H1 (cell line): ENCODE results near the gene SF3B1. TPM values are rescaled to one million over a fixed set of nuclear protein-coding genes. Genes with fewer than 3 reads are reported as not detected.

ENCODE experiments used
- ASH2L ChIP-seq: fragments of 200-600, 300-600 bp; sonication (generic); IDR thresholded peaks from one replicate; pipeline ENCODE4 v1.7.1; 2017; ENCODE audit warnings: low read length
- BACH1 ChIP-seq: IDR thresholded peaks from 2 replicates; pipeline ENCODE4 v1.6.1; 2012; ENCODE audit warnings: low read length, improper control_type of control experiment
- BRCA1 ChIP-seq: IDR thresholded peaks from 2 replicates; pipeline ENCODE4 v1.6.1; 2012; ENCODE audit warnings: low read depth, low read length, improper control_type of control experiment
- CBX5 ChIP-seq: fragments of 300-800, 300-1000 bp; sonication (generic); IDR thresholded peaks from 2 replicates; pipeline ENCODE4 v1.7.1; 2016; ENCODE audit warnings: antibody characterized with exemption, low read length, low read depth
- CHD1 ChIP-seq: IDR thresholded peaks from 2 replicates; pipeline ENCODE4 v1.6.1; 2012; ENCODE audit warnings: low read depth, low read length, improper control_type of control experiment
- CHD2 ChIP-seq: IDR thresholded peaks from 2 replicates; pipeline ENCODE4 v1.6.1; 2012; ENCODE audit warnings: low read length, improper control_type of control experiment
- CTBP2 ChIP-seq: IDR thresholded peaks from 2 replicates; pipeline ENCODE4 v1.7.0; 2011; ENCODE audit warnings: borderline replicate concordance, mild to moderate bottlenecking, moderate library complexity, mixed read lengths, low read length; ENCODE audit not compliant: insufficient read depth, insufficient read length
- EGR1 ChIP-seq: IDR thresholded peaks from 2 replicates; pipeline ENCODE4 v1.6.1; 2011; ENCODE audit warnings: low read depth, low read length, borderline replicate concordance
- EP300 ChIP-seq, 2 experiments: IDR thresholded peaks; 1 replicate in 1 of 2; 2 replicates in 1 of 2; pipeline ENCODE4 v1.6.1; 2011 to 2012; ENCODE audit warnings: low read depth in 2 of 2, low read length in 2 of 2, mild to moderate bottlenecking in 2 of 2, borderline replicate concordance in 1 of 2, inconsistent platforms in 1 of 2, moderate library complexity in 1 of 2
- GTF2F1 ChIP-seq: IDR thresholded peaks from 2 replicates; pipeline ENCODE4 v1.6.1; 2012; ENCODE audit warnings: low read depth, low read length, improper control_type of control experiment, borderline replicate concordance
- JUN ChIP-seq: IDR thresholded peaks from 2 replicates; pipeline ENCODE4 v1.6.1; 2011; ENCODE audit warnings: low read depth, mild to moderate bottlenecking, improper control_type of control experiment, low read length
- MAFK ChIP-seq: IDR thresholded peaks from 2 replicates; pipeline ENCODE4 v1.6.1; 2012; ENCODE audit warnings: low read depth, mild to moderate bottlenecking, improper control_type of control experiment, low read length
- POLR2AphosphoS5 ChIP-seq: IDR thresholded peaks from 2 replicates; pipeline ENCODE4 v1.6.1; 2011; ENCODE audit warnings: low read depth, low read length
- RAD21 ChIP-seq, 2 experiments: IDR thresholded peaks in 1 of 2; conservative IDR thresholded peaks in 1 of 2; 2 replicates each; pipeline ENCODE4 v1.6.1; 2011; ENCODE audit warnings: low read depth in 2 of 2, low read length in 2 of 2, improper control_type of control experiment in 1 of 2, inconsistent platforms in 1 of 2, mild to moderate bottlenecking in 1 of 2, moderate library complexity in 1 of 2
- RXRA ChIP-seq: IDR thresholded peaks from 2 replicates; pipeline ENCODE4 v1.6.1; 2011; ENCODE audit warnings: low read depth, mild to moderate bottlenecking, low read length, moderate library complexity; ENCODE audit not compliant: insufficient read depth
- SAP30 ChIP-seq: fragments of 300-600 bp; sonication (generic); IDR thresholded peaks from 2 replicates; pipeline ENCODE4 v1.7.1; 2012; ENCODE audit warnings: low read length, moderate library complexity, mild to moderate bottlenecking, inconsistent platforms; ENCODE audit not compliant: insufficient read depth, insufficient replicate concordance
- SP1 ChIP-seq: IDR thresholded peaks from 2 replicates; pipeline ENCODE4 v1.6.1; 2011; ENCODE audit warnings: low read depth, low read length
- SUZ12 ChIP-seq: fragments of 200-600 bp; sonication (generic); IDR thresholded peaks from 2 replicates; pipeline ENCODE4 v1.6.1; 2012; ENCODE audit warnings: mild to moderate bottlenecking, inconsistent platforms, low read length, moderate library complexity, mixed read lengths
- TAF7 ChIP-seq: optimal IDR thresholded peaks from 2 replicates; pipeline ENCODE3; 2011; ENCODE audit warnings: low read depth, mild to moderate bottlenecking, inconsistent platforms, low read length, moderate library complexity, borderline replicate concordance
- TCF12 ChIP-seq: IDR thresholded peaks from 2 replicates; pipeline ENCODE4 v1.6.1; 2011; ENCODE audit warnings: low read depth, mild to moderate bottlenecking, low read length
- TEAD4 ChIP-seq: IDR thresholded peaks from 2 replicates; pipeline ENCODE4 v1.6.1; 2012; ENCODE audit warnings: low read depth, low read length, inconsistent platforms, mixed read lengths
- polyA plus RNA-seq, 7 experiments: library from polyadenylated mRNA; depleted of rRNA in 3 of 7; stranded (reverse) in 5 of 7; unstranded in 2 of 7; fragments of >200 nt in 5 of 7; fragments of 200-250 nt in 2 of 7; gene quantifications; 1 replicate in 5 of 7; 2 replicates in 1 of 7; 4 replicates in 1 of 7; pipeline versions ENCODE4 v1.2.1 to v1.2.3, GENCODE V29; 2011 to 2013; ENCODE audit warnings: missing spikeins in 2 of 7, mixed read lengths in 2 of 7
- total RNA-seq: library from RNA; stranded (reverse); fragmentation: NEBNext Ultra II Directional; extraction: Animal tissue kit (Norgen Biotek cat#: 25700); gene quantifications from 2 replicates; pipeline ENCODE4 v1.2.1, GENCODE V29; 2021
- TF ChIP-seq, protein P1 (sequence below): IDR thresholded peaks from 2 replicates; pipeline ENCODE4 v1.6.1; 2012; ENCODE audit warnings: inconsistent platforms
- TF ChIP-seq, protein P2 (sequence below): IDR thresholded peaks from 2 replicates; pipeline ENCODE4 v1.6.1; 2011; ENCODE audit warnings: low read depth, mild to moderate bottlenecking, low read length; ENCODE audit not compliant: insufficient read depth

Gene SF3B1
- total and polyA plus RNA-seq, 2 of the 8 experiments (the other 6 are each of a cell fraction or from before 2014, with no cell fraction given), result 320 to 403 TPM

DNA sequence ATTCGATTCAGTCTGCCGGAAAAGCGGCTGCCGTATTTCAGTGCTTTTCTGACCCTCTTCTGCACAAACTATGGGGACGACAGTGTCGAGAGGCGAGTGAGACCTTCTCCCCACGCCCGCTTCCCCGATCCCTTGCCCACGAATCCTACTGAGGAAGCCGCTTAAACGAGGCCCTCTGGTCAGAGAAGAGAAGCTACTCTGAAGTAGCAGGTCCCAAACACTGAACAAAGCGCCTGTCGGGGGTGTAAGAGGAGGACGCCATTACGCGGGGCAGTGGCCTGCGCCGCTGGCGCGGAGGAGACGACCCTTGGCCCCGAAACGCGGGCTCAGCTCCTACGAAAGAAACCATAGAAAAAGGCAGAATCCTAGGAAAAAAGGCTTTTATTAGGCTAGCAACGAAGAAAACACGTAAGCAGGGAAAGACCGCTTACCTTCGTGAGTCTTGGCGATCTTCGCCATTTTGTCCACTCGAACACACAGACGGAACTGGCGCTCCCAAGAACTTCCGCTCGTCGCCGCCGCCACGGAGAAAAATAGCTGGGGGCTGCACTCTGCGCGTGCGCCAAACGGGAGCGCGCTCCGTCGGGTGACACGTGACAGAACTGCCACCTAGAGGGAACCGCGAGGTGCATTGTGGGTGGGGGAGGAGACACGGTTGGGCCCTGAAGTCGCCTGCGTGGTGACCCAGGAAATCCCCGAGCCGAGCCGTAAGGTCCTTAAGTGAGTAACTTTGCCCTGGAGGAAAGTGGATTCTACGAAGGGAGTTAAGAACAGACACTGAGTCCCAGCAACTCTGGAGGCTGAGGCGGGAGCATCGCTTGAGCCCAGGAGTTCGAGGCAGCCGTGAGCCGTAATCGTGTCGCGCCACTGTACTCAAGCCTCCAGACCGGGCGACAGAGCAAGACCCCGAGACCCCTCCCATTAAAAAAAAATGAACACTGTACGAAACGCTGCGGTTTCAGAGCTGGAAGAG, at the start of gene SF3B1 (continued):
- peak; percentile 47 for TF ChIP-seq SAP30
- TF ChIP-seq, protein P1, sequence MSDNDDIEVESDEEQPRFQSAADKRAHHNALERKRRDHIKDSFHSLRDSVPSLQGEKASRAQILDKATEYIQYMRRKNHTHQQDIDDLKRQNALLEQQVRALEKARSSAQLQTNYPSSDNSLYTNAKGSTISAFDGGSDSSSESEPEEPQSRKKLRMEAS, result peak; percentile 79
- TF ChIP-seq, protein P2, sequence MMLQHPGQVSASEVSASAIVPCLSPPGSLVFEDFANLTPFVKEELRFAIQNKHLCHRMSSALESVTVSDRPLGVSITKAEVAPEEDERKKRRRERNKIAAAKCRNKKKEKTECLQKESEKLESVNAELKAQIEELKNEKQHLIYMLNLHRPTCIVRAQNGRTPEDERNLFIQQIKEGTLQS, result peak; percentile 80
- TF ChIP-seq TAF7, result peak; percentile 90
- peak; percentile 85 for TF ChIP-seq POLR2AphosphoS5
- TF ChIP-seq BACH1, result no peak
- no peak for TF ChIP-seq SUZ12
- no peak for TF ChIP-seq BRCA1
- peak; percentile 75 for TF ChIP-seq CHD1
- no peak; the same call in 1 of the 2 replicates for TF ChIP-seq GTF2F1
- TF ChIP-seq RXRA, result no peak
- TF ChIP-seq JUN, result no peak
- no peak for TF ChIP-seq RAD21 (IDR thresholded peaks at IDR 0.05 in 1 of 2, conservative IDR thresholded peaks at IDR 0.05 in 1 of 2; ENCODE audit: low read depth in 2 of 2, low read length in 2 of 2)
- 0 out of 2 replicates have a peak, but pooled peaks have one; percentile 6 for TF ChIP-seq SP1
- no peak for TF ChIP-seq EGR1
- TF ChIP-seq CBX5, result no peak
- no peak for TF ChIP-seq TCF12
- TF ChIP-seq CTBP2, result no peak
- peak; percentile 99 for TF ChIP-seq ASH2L
- TF ChIP-seq CHD2, result no peak
- TF ChIP-seq MAFK, result no peak
- no peak for TF ChIP-seq EP300 (IDR thresholded peaks at IDR 0.05; ENCODE audit: borderline replicate concordance in 1 of 2, low read depth in 2 of 2, low read length in 2 of 2)
- peak; percentile 22; the same call in 1 of the 2 replicates for TF ChIP-seq TEAD4
